GM13976 (cell line): Measurements from ENCODE around the gene NT5DC4.

Experiments
- DNase-seq: peaks from one replicate; pipeline ENCODE4 v3.0.0; 2012; ENCODE audit warnings: low spot score
- in situ Hi-C: fragments of 300-500 bp; cut with MboI; formaldehyde crosslinking; loops from one replicate; pipeline ENCODE4 v1.12.0; 2022; ENCODE audit warnings: low sequenced_read_pairs, mixed read lengths, inconsistent platforms; ENCODE audit not compliant: unreplicated experiment
- TF ChIP-seq, protein P1 (sequence below): IDR thresholded peaks from 2 replicates; pipeline ENCODE4 v1.5.1; 2012; ENCODE audit warnings: borderline replicate concordance, mild to moderate bottlenecking; ENCODE audit not compliant: insufficient read depth; ENCODE audit errors: extremely low read depth, missing control alignments, control extremely low read depth

The NT5DC4 gene

GRCh38 chr2:112754564-112754963, 33.7 kb downstream of the NT5DC4 start:
- DNase-seq = no peak
- in situ Hi-C loops = loop anchor here (5.0 kb wide), 2 partner anchors 128 to 193 kb away; no protein-coding TSS in a partner anchor
- TF ChIP-seq, protein P1, sequence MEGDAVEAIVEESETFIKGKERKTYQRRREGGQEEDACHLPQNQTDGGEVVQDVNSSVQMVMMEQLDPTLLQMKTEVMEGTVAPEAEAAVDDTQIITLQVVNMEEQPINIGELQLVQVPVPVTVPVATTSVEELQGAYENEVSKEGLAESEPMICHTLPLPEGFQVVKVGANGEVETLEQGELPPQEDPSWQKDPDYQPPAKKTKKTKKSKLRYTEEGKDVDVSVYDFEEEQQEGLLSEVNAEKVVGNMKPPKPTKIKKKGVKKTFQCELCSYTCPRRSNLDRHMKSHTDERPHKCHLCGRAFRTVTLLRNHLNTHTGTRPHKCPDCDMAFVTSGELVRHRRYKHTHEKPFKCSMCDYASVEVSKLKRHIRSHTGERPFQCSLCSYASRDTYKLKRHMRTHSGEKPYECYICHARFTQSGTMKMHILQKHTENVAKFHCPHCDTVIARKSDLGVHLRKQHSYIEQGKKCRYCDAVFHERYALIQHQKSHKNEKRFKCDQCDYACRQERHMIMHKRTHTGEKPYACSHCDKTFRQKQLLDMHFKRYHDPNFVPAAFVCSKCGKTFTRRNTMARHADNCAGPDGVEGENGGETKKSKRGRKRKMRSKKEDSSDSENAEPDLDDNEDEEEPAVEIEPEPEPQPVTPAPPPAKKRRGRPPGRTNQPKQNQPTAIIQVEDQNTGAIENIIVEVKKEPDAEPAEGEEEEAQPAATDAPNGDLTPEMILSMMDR = no peak

DNA sequence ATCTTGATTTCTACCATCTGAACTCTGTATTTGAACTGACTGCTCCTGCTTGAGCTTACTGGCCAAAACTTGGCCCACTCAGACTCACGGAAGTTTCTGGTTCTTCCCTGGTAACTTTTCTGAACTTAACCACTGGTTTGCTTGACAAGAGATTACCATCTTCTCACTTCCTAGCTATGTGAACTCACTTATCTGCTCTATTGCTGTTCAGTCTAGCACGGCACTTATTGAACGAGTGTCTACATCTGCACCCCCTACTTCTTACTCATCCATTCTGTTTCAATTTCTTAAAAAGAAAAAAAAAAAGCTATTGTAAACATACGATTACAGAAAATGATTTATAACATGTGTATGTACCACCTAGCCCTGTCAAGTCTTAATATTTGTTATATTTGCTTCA, 34.6 kb downstream of the NT5DC4 start:
- TF ChIP-seq, protein P1 = no peak
- in situ Hi-C loops = no loop called here
- DNase-seq = no peak

GRCh38 chr2:112756207-112756606, 35.4 kb downstream of the NT5DC4 start:
- TF ChIP-seq, protein P1 = no peak
- in situ Hi-C loops = no loop called here
- DNase-seq = no peak

GRCh38 chr2:112757265-112757664, 36.4 kb downstream of the NT5DC4 start:
- in situ Hi-C loops = no loop called here

DNA sequence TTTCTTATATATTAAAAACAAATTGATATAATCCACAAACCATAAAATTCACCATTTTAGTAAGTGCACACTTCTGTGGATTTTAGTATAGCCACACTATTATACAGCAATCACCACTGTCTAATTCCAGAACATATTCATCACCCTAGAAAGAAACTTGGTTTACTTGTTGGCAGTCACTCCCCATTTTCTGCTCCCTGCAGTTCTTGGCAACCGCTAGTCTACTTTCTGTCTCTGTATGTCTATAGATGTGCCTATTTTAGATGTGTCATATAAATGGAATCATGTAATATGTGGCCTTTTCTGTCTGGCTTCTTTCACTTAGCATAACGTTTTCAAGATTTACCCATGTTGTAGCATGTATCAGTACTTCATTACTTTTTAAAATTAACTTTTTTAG, 37.9 kb downstream of the NT5DC4 start:
- in situ Hi-C loops = no loop called here
- DNase-seq = no peak
- TF ChIP-seq, protein P1 = no peak

More at GRCh38 chr2:112757265-112757664, 36.4 kb downstream of the NT5DC4 start:
- TF ChIP-seq, protein P1 = no peak
- DNase-seq = no peak

GRCh38 chr2:112760149-112760548, 39.3 kb downstream of the NT5DC4 start:
- in situ Hi-C loops = no loop called here
- TF ChIP-seq, protein P1 = no peak
- DNase-seq = no peak

DNA sequence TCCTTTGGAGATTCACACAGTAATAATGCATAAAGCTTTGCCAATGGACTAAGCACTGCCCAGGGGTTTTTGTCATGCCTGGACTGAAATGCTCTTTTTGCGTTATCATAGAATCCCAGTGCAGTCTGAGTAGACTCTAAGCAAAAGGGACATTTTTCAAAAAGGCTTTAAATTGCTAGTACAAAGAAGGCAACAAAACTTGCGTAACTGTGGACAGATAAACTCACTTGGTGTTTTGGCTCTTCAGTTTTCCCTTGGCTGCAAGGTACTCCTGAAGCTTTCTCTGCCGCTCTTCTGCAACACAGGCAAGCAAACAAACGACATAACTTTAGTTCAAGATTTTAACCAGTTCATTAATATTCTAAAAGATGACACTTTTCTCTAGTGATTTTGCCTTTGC, 41.5 kb downstream of the NT5DC4 start:
- in situ Hi-C loops = no loop called here
- TF ChIP-seq, protein P1 = no peak
- no peak for DNase-seq
